GM18873 (cell line): ENCODE data around the gene COIL.
A peak's percentile ranks its signal among the peaks of the same experiment; 100 is the strongest.

Experiments
- ATAC-seq: cut with Tn5 transposase; IDR thresholded peaks from one replicate; pipeline ENCODE4 v1.9.1; 2021; ENCODE audit warnings: mild to moderate bottlenecking, moderate library complexity, moderate number of reproducible peaks; ENCODE audit not compliant: unreplicated experiment, low FRiP score

Gene COIL

GRCh38 chr17:56936697-56937322 lies 24.0 kb downstream of the COIL start:
- no peak for ATAC-seq

- no peak for ATAC-seq
Observed at GRCh38 chr17:56935461-56935860, 25.4 kb downstream of the COIL start.

GRCh38 chr17:56934280-56934679 lies 26.6 kb downstream of the COIL start:
- ATAC-seq, result no peak

GRCh38 chr17:56933868-56934267 lies 27.0 kb downstream of the COIL start:
- ATAC-seq, result no peak

GRCh38 chr17:56933151-56933745 lies 27.6 kb downstream of the COIL start:
- ATAC-seq, result no peak

GRCh38 chr17:56930739-56931337 lies 30.0 kb downstream of the COIL start:
- ATAC-seq, result no peak

- ATAC-seq, result no peak
Observed at GRCh38 chr17:56929362-56929969, 31.4 kb downstream of the COIL start.

- no peak for ATAC-seq
Observed at GRCh38 chr17:56928586-56928985, 32.3 kb downstream of the COIL start.

- ATAC-seq, result no peak
Observed at GRCh38 chr17:56926704-56927103, 34.1 kb downstream of the COIL start.

- ATAC-seq, result no peak
Observed at GRCh38 chr17:56926270-56926669, 34.6 kb downstream of the COIL start.

- no peak for ATAC-seq
Observed at GRCh38 chr17:56925088-56925487, 35.8 kb downstream of the COIL start.

GRCh38 chr17:56919717-56920116 lies 41.1 kb downstream of the COIL start:
- ATAC-seq, result no peak

GRCh38 chr17:56918916-56919315 lies 41.9 kb downstream of the COIL start:
- no peak for ATAC-seq

- ATAC-seq, result no peak
Observed at GRCh38 chr17:56917559-56918296, 43.1 kb downstream of the COIL start.

- no peak for ATAC-seq
Observed at GRCh38 chr17:56914581-56915273, 46.1 kb downstream of the COIL start.

GRCh38 chr17:56913867-56914580 lies 46.8 kb downstream of the COIL start, which contains the start of gene TRIM25:
Gene TRIM25, minus strand, starts transcription at chr17:56914049. Its CDS starts 61 bp downstream, at chr17:56913988.
- ATAC-seq, result peak; percentile 54

GRCh38 chr17:56913353-56913866 lies 47.4 kb downstream of the COIL start:
- peak; percentile 11 for ATAC-seq

- ATAC-seq, result no peak
Observed at GRCh38 chr17:56913000-56913311, 47.9 kb downstream of the COIL start.

- ATAC-seq, result no peak
Observed at GRCh38 chr17:56912105-56912999, 48.5 kb downstream of the COIL start.
